C4-2B (cell line): ENCODE measurements around the gene ESYT2.
A peak's percentile ranks its signal among the peaks of the same experiment; 100 is the strongest.

Source experiments
- H3K27ac ChIP-seq: fragments of 450-650 bp; 2 replicates; pipeline ENCODE4 v1.5.1; 2017
- ZFX ChIP-seq: fragments of 450-650 bp; IDR thresholded peaks from 2 replicates; pipeline ENCODE4 v1.6.1; 2017
- TF ChIP-seq, protein P1 (sequence below): fragments of 450-650 bp; conservative IDR thresholded peaks from 2 replicates; pipeline ENCODE4 v1.5.1; 2017; ENCODE audit warnings: mild to moderate bottlenecking

The ESYT2 gene

GRCh38 chr7:158745057-158745715 lies 84.1 kb downstream of the ESYT2 start:
- TF ChIP-seq ZFX: no peak
- TF ChIP-seq, protein P1, sequence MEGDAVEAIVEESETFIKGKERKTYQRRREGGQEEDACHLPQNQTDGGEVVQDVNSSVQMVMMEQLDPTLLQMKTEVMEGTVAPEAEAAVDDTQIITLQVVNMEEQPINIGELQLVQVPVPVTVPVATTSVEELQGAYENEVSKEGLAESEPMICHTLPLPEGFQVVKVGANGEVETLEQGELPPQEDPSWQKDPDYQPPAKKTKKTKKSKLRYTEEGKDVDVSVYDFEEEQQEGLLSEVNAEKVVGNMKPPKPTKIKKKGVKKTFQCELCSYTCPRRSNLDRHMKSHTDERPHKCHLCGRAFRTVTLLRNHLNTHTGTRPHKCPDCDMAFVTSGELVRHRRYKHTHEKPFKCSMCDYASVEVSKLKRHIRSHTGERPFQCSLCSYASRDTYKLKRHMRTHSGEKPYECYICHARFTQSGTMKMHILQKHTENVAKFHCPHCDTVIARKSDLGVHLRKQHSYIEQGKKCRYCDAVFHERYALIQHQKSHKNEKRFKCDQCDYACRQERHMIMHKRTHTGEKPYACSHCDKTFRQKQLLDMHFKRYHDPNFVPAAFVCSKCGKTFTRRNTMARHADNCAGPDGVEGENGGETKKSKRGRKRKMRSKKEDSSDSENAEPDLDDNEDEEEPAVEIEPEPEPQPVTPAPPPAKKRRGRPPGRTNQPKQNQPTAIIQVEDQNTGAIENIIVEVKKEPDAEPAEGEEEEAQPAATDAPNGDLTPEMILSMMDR: no peak
- no peak overlapping the region for H3K27ac ChIP-seq

DNA sequence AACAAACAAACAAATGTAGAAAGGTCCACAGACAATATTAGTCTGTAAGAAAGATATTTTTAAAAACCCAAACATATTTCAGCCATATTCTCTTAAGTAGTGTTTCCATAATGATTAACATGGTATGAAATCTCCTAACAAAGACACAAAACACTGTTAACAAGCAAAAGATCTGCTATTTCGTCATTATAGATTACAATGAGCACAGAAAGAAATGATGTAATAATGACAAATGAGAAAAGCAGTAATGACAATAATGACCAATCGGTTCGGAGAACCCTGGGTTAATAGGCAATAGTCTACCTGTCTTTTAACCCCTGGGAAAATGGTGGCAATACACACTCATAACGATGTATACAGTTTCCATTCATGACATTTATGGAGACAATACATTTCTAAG lies 85.2 kb downstream of the ESYT2 start:
- H3K27ac ChIP-seq: no peak overlapping the region
- TF ChIP-seq ZFX: no peak
- TF ChIP-seq, protein P1: no peak

- no peak overlapping the region for H3K27ac ChIP-seq
These were observed 86.1 kb downstream of the ESYT2 start for GRCh38 chr7:158743219-158743618.

DNA sequence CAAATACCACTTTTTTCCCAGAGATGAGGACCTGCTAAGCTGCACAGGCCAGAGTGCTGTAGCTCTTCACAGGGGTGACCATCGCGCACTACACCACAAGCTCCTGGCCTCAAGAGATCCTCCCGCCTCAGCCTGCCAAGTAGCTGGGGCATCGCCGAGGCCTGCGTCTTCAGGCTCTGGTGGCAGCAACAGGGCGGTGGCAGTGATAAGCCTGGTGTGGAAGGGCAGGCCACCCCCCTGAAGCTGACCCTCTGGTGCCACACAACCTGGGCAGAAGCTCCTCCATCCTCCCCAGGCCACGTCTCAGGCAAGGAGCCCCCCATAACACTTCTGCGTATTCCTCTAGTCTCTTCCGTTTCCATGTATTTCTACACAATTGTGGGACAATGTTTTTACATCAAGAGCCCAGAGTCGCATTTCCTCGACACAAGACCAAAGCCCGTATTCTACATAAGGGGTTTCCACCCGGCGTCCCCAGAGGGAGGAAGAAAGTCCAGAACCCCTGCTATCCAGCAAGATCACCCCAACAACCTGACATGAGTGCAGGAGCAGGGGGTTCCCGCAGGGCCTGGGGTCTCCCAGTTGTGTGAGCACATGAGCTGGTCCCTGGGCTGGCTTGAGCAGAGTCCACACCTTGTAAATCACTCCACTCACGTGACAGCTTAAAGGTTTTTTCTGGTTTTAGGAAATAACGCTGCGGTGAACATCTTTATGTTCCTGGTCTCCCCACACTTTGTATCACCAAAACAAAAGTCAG lies 87.1 kb downstream of the ESYT2 start:
- TF ChIP-seq ZFX: no peak
- H3K27ac ChIP-seq: no peak overlapping the region

More at GRCh38 chr7:158743219-158743618, 86.1 kb downstream of the ESYT2 start:
- TF ChIP-seq ZFX: no peak
- TF ChIP-seq, protein P1: no peak

- peak overlapping the region; percentile 44 for H3K27ac ChIP-seq
- TF ChIP-seq, protein P1: no peak
- no peak for TF ChIP-seq ZFX
These were observed 88.0 kb downstream of the ESYT2 start for GRCh38 chr7:158741294-158741666.

- no peak for TF ChIP-seq ZFX
- TF ChIP-seq, protein P1: no peak
- H3K27ac ChIP-seq: peak overlapping the region; percentile 44
These were observed 88.5 kb downstream of the ESYT2 start for GRCh38 chr7:158740657-158741293.

DNA sequence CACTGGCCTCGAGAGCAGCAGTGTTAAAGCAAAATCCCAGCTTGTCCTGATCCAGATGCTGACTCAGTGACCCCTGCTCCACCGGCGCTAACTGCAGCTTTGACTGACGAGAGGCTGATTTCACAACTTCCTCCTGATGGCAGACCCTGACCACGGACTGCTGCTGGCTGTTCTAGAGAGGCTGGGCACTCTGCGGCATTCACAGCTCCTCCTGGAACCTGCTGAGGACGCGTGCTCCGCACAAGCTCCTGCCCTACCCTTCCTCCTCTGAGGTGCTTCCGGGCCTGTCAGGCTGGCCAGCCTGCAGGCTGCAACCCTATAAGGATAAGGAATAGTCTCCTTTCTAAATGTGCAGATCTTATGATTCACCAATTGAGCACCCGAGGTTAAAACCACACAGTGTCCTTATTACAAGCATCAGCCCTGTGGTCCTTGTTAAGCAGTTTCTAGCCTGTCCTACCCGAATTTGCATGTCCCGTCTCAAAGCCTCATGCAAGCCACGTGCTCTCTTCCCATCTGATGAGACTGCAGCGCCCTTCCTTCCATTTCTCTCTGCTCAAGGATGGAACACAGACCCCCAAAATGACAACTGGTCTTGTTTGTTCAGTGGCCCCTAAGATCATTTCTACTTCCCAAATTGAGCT lies 89.2 kb downstream of the ESYT2 start:
- H3K27ac ChIP-seq: peak overlapping the region; percentile 44
- TF ChIP-seq ZFX: no peak
- TF ChIP-seq, protein P1: no peak
